ENCODE measurements around the gene PPT1. TPM values are rescaled to one million over a fixed set of nuclear protein-coding genes. Genes with fewer than 3 reads are reported as not detected.
A peak's percentile ranks its signal among the peaks of the same experiment; 100 is the strongest.

Gene PPT1
- total and polyA plus RNA-seq, 2 experiments from 2014 or later: 67.4 to 202 TPM

- no peak for TF ChIP-seq REST (IDR thresholded peaks at IDR 0.05; ENCODE audit: unreplicated experiment)
- no peak for TF ChIP-seq CTCF (conservative IDR thresholded peaks at IDR 0.05; ENCODE audit: low read depth in 2 of 2)
- no peak for TF ChIP-seq ZNF114 (CRISPR knock-in tag; IDR thresholded peaks at IDR 0.05)
- no peak for TF ChIP-seq POLR2AphosphoS5 (IDR thresholded peaks at IDR 0.05; ENCODE audit: low read depth)
- no peak for TF ChIP-seq CREB1 (CRISPR knock-in tag; IDR thresholded peaks at IDR 0.05; ENCODE audit: low read depth)
Measured at GRCh38 chr1:40047769-40048168, 49.3 kb downstream of the PPT1 start (continued).

GRCh38 chr1:40047276-40047675 is 49.8 kb downstream of the PPT1 start:
- Histone ChIP-seq H3K36me3 (ENCODE audit: insufficient read depth) (peaks cover 5% of the 10 kb centered on the region; the same call in 1 of the 2 replicates), H4K20me1 (replicated peaks; ENCODE audit: insufficient read depth) (peaks cover 64% of the 10 kb centered on the region), H3K27me3 (ENCODE audit: insufficient read depth) (no peaks in the 10 kb centered on the region), H3K27ac (ENCODE audit: low read depth) (0 out of 2 replicates have a peak overlapping the region, but pooled peaks have one; percentile 35), H3K4me2 (no peak overlapping the region), H3K79me2 (replicated peaks; ENCODE audit: insufficient read depth) (peaks cover 100% of the 10 kb centered on the region), H3F3A (replicated peaks; ENCODE audit: low read depth) (no peaks in the 10 kb centered on the region), H3K4me1 (ENCODE audit: insufficient read depth) (no peaks in the 10 kb centered on the region), H2AFZ (no peak overlapping the region), H3K9me2 (ENCODE audit: insufficient read depth) (no peaks in the 10 kb centered on the region), H3K4me3 (no peak overlapping the region)
- H3K4me1 Mint-ChIP-seq: peaks cover 14% of the 10 kb centered on the region
- peaks cover 22% of the 10 kb centered on the region for H3K36me3 Mint-ChIP-seq (ENCODE audit: low read depth)
- ATAC-seq (no peak), DNase-seq (ENCODE audit: low spot score) (no peak)
- H3K27ac Mint-ChIP-seq: no peak overlapping the region
- no peaks in the 10 kb centered on the region for H3K27me3 Mint-ChIP-seq (ENCODE audit: insufficient read depth, low read depth, poor library complexity)
- no peak for TF ChIP-seq CREB1 (CRISPR knock-in tag; IDR thresholded peaks at IDR 0.05; ENCODE audit: low read depth)
- no peak overlapping the region for H3K4me3 Mint-ChIP-seq
- H3K9me3 Mint-ChIP-seq: no peaks in the 10 kb centered on the region; the same call in 2 of the 3 replicates

- Histone ChIP-seq H2AFZ (no peak overlapping the region), H3K27ac (ENCODE audit: low read depth) (no peak overlapping the region), H3F3A (replicated peaks; ENCODE audit: low read depth) (no peaks in the 10 kb centered on the region), H3K4me3 (no peak overlapping the region), H4K20me1 (replicated peaks; ENCODE audit: insufficient read depth) (peaks cover 63% of the 10 kb centered on the region), H3K27me3 (ENCODE audit: insufficient read depth) (no peaks in the 10 kb centered on the region), H3K4me1 (ENCODE audit: insufficient read depth) (peaks cover 6% of the 10 kb centered on the region), H3K36me3 (ENCODE audit: insufficient read depth) (peaks cover 5% of the 10 kb centered on the region; the same call in 1 of the 2 replicates), H3K4me2 (no peak overlapping the region), H3K79me2 (replicated peaks; ENCODE audit: insufficient read depth) (peaks cover 100% of the 10 kb centered on the region), H3K9me2 (ENCODE audit: insufficient read depth) (no peaks in the 10 kb centered on the region)
- no peaks in the 10 kb centered on the region for H3K27me3 Mint-ChIP-seq (ENCODE audit: insufficient read depth, low read depth, poor library complexity)
- ATAC-seq (no peak), DNase-seq (ENCODE audit: low spot score) (no peak)
- peaks cover 23% of the 10 kb centered on the region for H3K4me1 Mint-ChIP-seq
- H3K36me3 Mint-ChIP-seq (ENCODE audit: low read depth): peaks cover 26% of the 10 kb centered on the region
- H3K27ac Mint-ChIP-seq: no peak overlapping the region
- no peak overlapping the region for H3K4me3 Mint-ChIP-seq
- H3K9me3 Mint-ChIP-seq: no peaks in the 10 kb centered on the region; the same call in 2 of the 3 replicates
- TF ChIP-seq STAT1 (IDR thresholded peaks at IDR 0.05; ENCODE audit: unreplicated experiment) (no peak), REST (IDR thresholded peaks at IDR 0.05; ENCODE audit: unreplicated experiment) (no peak), CTCF (conservative IDR thresholded peaks at IDR 0.05; ENCODE audit: low read depth in 2 of 2) (no peak), EZH2phosphoT487 (IDR thresholded peaks at IDR 0.05; ENCODE audit: unreplicated experiment) (no peak), POLR2AphosphoS5 (IDR thresholded peaks at IDR 0.05; ENCODE audit: low read depth) (no peak)
Measured at GRCh38 chr1:40045766-40046165, 51.3 kb downstream of the PPT1 start.
